Progenitor cell of endocrine pancreas (in vitro differentiated cells): ENCODE results near the gene HSPA12B. TPM values are rescaled to one million over a fixed set of nuclear protein-coding genes. Genes with fewer than 3 reads are reported as not detected.

Experiments
- DNase-seq: peaks from one replicate; pipeline ENCODE4 v3.0.0; 2021; ENCODE audit warnings: low spot score; ENCODE audit not compliant: unreplicated experiment
- H3K27ac Mint-ChIP-seq: 2 replicates; pipeline ENCODE4 v1.8.0; 2021; ENCODE audit warnings: mild to moderate bottlenecking, moderate library complexity, mixed read lengths
- H3K27me3 Mint-ChIP-seq: 2 replicates; pipeline ENCODE4 v1.8.0; 2021; ENCODE audit warnings: mixed read lengths
- H3K36me3 Mint-ChIP-seq: 2 replicates; pipeline ENCODE4 v1.8.0; 2022; ENCODE audit warnings: mixed read lengths; ENCODE audit not compliant: insufficient read depth
- H3K4me1 Mint-ChIP-seq: 2 replicates; pipeline ENCODE4 v1.8.0; 2021; ENCODE audit warnings: low read depth, mixed read lengths
- H3K4me3 Mint-ChIP-seq: 2 replicates; pipeline ENCODE4 v1.8.0; 2021; ENCODE audit warnings: low read depth, mild to moderate bottlenecking, moderate library complexity, mixed read lengths
- H3K9me3 Mint-ChIP-seq: 2 replicates; pipeline ENCODE4 v1.8.0; 2021; ENCODE audit warnings: low read depth, mixed read lengths
- CTCF ChIP-seq: fragments of 200-600 bp; sonication (generic); IDR thresholded peaks from one replicate; pipeline ENCODE4 v1.5.0; 2021; ENCODE audit warnings: antibody characterized with exemption, mild to moderate bottlenecking; ENCODE audit not compliant: unreplicated experiment
- total RNA-seq: library from RNA; stranded (reverse); gene quantifications from 2 replicates; pipeline ENCODE4 v1.2.1, GENCODE V29; 2021

The HSPA12B gene
- total RNA-seq, 1 donor from 2014 or later: not detected

GRCh38 chr20:3719046-3719445 is 13.4 kb upstream of the HSPA12B start:
- peaks cover 25% of the 10 kb centered on the region for H3K27me3 Mint-ChIP-seq
- DNase-seq: no peak
- no peak overlapping the region for H3K27ac Mint-ChIP-seq
- H3K9me3 Mint-ChIP-seq: no peaks in the 10 kb centered on the region
- H3K36me3 Mint-ChIP-seq: no peaks in the 10 kb centered on the region
- no peak overlapping the region for H3K4me3 Mint-ChIP-seq
- no peaks in the 10 kb centered on the region for H3K4me1 Mint-ChIP-seq
- TF ChIP-seq CTCF: no peak

GRCh38 chr20:3720068-3720467 is 12.4 kb upstream of the HSPA12B start:
- H3K4me3 Mint-ChIP-seq: no peak overlapping the region
- H3K27me3 Mint-ChIP-seq: peaks cover 32% of the 10 kb centered on the region
- H3K27ac Mint-ChIP-seq: no peak overlapping the region
- H3K4me1 Mint-ChIP-seq: no peaks in the 10 kb centered on the region
- no peak for TF ChIP-seq CTCF
- no peaks in the 10 kb centered on the region for H3K36me3 Mint-ChIP-seq
- no peaks in the 10 kb centered on the region for H3K9me3 Mint-ChIP-seq
- no peak for DNase-seq

- H3K9me3 Mint-ChIP-seq: no peaks in the 10 kb centered on the region
- no peaks in the 10 kb centered on the region for H3K4me1 Mint-ChIP-seq
- peaks cover 32% of the 10 kb centered on the region for H3K27me3 Mint-ChIP-seq
- no peak for DNase-seq
- H3K4me3 Mint-ChIP-seq: no peak overlapping the region
- no peak overlapping the region for H3K27ac Mint-ChIP-seq
- no peak for TF ChIP-seq CTCF
- no peaks in the 10 kb centered on the region for H3K36me3 Mint-ChIP-seq
These were observed 11.9 kb upstream of the HSPA12B start for GRCh38 chr20:3720626-3721025.

- Mint-ChIP-seq H3K4me1 (no peaks in the 10 kb centered on the region), H3K27me3 (peaks cover 38% of the 10 kb centered on the region), H3K9me3 (no peaks in the 10 kb centered on the region), H3K27ac (no peak overlapping the region), H3K36me3 (no peaks in the 10 kb centered on the region), H3K4me3 (no peak overlapping the region)
- no peak for DNase-seq
- no peak for TF ChIP-seq CTCF
These were observed 10.6 kb upstream of the HSPA12B start for GRCh38 chr20:3721912-3722311.

GRCh38 chr20:3723284-3723683 is 9.2 kb upstream of the HSPA12B start:
- no peaks in the 10 kb centered on the region for H3K36me3 Mint-ChIP-seq
- H3K27ac Mint-ChIP-seq: no peak overlapping the region
- TF ChIP-seq CTCF: no peak
- no peaks in the 10 kb centered on the region for H3K9me3 Mint-ChIP-seq
- peaks cover 49% of the 10 kb centered on the region for H3K27me3 Mint-ChIP-seq
- DNase-seq: no peak
- no peak overlapping the region for H3K4me3 Mint-ChIP-seq
- H3K4me1 Mint-ChIP-seq: no peaks in the 10 kb centered on the region
